Stimulated activated CD4-positive, alpha-beta T cell treated with anti-CD3 and anti-CD28 coated beads, TNF-alpha, amount 100 ng/mL, for 4 hours (primary cell): ENCODE data around the gene SH2D2A.

Experiments
- DNase-seq, 3 experiments: peaks; one replicate each; pipeline ENCODE4 v3.0.0-alpha.2; 2020; ENCODE audit warnings: low read depth in 3 of 3

The SH2D2A gene

DNA sequence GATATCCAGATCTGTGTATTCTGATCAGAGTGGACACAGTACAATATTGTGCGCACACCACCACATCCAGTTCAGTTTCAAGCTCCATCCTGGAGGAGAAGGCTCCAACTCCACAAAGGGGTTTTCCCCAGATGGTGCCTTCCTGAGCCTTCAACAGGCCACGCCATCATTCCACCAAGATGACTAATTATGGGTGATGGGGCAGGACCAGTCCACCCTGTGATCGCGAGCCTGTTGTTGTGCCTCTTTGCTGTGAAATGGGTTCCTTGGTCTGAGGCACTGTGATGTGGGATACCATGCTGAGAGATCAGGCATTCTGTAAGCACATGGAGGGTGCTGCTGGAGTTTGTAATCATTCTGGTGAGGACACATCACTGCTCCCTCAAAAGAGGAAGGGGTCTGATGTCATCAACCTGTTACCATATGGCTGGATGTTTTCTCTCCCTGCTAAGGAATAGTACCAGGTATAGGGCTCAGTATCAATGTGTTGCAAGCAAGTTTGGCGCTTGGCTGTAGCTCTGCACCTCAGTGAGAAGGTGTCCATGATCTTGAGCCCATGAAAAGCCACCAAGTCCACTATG is 6.7 kb upstream of the SH2D2A start:
- no peak for DNase-seq

DNA sequence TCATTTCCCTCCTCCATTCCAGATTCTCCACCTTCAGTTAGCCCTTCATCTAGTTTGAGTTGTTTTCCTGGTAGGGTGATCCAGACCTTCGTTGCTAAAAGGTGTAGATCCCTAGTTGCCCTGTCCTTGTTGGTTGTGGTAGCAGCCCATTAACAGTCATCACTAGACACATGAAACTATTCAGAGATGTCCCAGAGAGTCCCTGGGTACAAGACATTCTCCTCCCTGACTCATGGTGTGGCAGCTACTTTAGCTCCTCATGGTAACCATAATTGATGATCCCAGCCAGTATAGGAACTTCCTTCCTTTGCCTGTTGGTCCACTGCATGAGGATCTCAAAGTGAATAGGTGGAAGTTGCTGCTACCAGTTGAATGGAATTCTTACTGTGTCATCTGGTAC is 6.0 kb upstream of the SH2D2A start:
- no peak for DNase-seq

DNA sequence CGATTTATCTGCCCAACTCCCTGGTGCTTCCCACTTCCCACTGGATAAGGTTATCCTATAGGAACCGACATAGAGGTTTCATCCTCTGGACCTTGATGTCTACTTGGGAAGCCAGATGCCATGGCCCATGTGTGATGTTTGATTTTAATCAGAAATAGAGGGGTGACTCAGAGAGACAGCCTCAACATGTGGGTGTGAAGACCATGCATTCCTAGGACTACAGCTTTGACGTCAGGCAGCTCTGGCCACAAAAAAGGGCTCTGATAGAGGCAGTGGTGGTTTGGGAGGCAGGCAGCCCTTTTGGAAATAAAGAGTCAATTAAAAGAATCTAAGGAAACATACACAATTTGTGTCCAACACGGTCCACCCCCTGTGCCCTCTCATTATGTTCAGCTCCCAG is 5.2 kb upstream of the SH2D2A start:
- DNase-seq, result no peak

DNA sequence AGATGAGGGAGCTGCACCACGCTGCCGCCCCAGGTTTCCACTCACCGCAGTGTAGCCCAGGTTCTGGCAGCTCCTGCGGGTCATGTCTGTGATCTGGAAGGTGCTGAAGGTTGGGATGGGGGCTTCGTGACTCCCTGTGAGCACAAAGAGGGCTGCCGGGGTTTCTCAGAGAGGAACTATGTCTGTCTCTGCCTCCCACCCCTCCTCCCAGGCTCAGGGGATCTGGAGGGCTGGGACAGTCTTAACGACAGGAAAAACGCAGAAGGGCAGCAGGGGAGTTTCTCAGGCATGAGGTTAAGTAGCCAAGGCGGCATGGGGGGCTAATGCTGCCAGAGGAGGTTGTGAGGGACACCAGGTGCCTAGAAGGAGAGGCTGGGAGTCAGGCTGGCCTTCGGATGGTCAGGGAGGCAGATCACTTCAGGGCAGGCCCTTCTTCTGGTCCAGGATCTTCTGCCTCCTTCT is 656 bp downstream of the SH2D2A start:
- no peak for DNase-seq

DNA sequence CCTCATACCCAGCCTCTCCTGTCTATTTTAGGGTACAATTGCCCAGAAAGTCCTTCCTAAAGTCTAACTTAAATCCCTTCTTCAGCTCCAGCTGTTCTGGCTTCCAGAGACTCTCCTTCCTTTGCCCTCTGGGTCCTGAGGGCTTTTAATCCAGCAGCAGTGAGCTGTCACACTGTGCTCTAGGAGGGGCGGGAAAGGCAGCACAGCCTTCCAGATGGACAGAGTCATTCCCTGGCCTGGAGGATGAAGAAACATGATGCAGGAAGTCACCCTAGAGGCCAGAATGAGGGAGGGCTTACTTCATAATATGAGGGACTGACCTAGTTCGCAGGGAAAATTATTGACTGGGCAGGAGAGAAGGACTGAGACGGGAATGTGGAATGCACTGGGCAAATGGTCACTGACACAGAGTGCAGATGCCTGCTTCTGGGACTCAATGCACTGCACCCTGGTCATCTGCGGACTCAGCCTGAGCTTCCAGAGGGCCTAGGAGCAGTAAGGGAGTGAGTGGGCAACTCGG is 1.3 kb downstream of the SH2D2A start:
- DNase-seq, result no peak

DNA sequence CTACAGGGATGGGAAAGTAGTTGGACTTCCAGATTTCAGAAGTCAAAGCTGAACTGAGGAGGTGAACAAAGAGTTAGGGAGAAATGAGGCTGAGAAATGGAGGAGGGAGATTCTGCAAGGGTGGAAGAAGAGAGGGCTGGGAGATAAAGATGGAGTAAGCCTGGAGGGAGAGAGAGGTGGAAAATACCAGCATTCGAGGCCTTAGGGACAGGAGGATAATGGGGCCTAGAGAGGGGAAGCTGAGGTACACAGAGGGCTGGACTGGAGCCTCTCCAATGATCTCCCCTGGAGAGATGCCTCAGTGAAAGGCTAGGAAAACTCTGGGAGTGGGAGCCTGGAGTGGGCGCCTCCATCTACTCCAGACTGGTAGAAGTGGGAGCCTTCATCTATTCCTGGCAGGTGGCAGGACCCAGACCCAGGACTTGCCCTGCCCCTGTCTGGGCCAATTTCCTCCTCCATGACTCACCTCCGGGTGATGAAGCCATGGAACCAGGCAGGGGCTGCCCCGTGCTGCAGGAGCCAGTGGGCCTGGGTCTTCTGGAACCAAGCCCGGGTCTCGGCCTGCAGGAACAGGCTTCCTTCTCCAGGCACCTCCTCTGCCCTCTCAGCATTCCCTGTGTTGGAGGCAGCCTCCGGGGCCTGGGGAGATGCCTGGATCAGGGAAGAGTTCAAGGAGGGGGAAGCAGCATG is 1.9 kb downstream of the SH2D2A start:
- peak in 1 of 3 experiments; percentile 30 for DNase-seq

DNA sequence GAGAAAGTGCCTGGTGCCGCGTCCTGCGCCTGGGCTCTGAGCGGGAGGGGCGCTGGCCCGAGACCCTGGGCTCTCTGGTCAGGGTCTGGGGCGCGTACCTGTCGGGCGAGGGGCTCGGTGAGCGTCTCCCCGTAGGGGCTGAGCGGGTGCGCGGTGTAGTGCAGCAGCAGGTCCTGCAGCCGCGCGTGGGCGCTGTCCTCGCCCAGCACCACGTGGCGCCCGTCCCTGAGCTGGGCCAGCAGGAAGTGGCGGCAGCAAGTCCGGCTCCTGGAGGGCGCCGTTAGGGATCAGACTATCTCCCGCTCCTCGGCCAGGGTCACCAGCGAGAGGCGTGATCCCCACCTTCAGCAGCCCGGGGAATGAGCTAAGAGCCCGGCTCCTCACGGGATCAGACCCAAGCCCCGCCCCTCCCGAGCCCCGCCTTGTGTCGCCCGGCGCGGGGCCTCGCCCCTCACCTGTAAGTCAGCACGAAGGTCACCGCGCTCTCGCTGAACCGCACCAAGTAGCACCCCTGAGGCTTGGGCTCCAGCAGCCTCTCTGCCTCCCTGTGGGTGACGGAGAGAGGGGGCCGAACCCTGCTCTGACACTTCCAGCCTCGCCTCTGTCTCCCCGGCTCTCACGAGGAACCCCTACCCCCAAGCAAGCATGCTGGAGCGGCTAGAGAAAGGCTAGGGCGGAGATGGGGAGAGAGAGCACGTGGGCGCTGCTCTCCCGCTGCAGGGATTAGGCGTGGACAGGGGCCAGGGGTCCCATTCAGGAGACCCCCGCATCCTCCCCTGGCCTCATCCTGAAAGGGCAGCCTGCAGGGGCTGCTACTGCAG is 2.7 kb downstream of the SH2D2A start:
- DNase-seq, result peak; percentile 66 to 69 (median 69)

DNA sequence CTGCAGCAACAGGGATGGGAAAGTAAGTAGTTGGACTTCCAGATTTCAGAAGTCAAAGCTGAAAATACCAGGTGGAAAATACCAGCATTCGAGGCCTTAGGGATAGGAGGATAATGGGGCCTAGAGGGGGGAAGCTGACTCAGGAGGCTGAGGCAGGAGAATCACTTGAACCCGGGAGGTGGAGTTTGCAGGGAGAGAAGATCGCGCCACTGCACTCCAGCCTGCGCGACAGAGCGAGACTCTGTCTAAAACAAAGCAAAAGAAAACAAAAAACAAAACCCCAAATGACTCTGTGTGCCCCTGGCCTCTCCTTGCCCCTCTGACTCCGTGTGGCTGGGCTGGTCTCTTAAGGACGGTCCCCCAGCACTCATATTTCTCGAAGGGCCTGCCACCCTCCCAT is 3.4 kb downstream of the SH2D2A start:
- no peak for DNase-seq

DNA sequence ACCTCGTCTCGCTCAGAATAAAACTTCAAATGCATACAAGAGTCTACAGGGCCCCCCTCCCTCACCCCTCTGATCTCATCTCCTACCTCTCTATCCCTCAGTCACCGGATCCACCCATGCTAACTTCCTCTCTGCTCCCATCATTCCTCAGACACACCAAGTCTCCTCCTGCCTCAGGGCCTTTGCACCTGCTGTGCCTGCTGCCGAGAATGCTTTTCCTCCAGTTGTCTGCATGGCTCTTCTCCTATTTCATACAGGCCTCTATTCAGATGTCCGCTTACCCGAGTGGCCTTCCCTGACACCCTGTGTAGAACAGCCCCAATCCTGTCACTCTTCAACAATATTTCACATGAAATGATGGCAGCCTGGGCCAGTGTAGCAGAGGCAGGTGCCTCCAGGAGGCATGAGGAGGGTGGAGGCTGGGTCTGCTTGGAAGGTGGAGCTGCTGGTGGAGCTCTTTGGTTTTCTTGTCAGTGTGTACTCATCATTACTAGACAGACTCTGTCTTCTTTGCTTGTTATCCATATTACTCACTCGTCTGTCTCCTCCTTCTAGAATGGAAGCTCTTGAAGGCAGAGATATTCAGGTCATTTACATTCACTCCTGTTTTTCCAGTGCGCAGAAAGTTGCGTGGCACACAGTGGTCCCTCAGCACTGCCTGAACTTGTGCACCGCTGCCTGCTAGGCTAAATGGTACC is 4.2 kb downstream of the SH2D2A start:
- DNase-seq, result no peak

DNA sequence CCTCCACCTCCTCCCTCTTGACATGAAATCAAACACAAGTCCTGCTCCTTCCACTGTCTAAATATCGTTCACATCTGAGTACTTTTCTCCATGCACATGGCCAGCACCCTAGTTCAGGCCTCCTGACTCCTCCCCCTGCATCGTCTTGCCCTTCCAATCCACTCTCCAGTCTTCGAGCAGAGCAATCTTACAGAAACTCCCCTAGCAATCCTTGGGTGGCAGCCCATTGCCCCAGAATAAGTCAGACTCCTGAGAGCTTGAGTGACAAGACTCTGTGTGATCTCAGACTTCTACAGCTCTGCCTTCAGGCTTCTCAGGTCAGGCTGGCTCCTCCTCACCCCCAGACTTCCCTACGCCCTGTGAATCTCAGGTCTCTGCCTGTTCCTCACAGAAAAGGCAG is 5.5 kb downstream of the SH2D2A start:
- no peak for DNase-seq

DNA sequence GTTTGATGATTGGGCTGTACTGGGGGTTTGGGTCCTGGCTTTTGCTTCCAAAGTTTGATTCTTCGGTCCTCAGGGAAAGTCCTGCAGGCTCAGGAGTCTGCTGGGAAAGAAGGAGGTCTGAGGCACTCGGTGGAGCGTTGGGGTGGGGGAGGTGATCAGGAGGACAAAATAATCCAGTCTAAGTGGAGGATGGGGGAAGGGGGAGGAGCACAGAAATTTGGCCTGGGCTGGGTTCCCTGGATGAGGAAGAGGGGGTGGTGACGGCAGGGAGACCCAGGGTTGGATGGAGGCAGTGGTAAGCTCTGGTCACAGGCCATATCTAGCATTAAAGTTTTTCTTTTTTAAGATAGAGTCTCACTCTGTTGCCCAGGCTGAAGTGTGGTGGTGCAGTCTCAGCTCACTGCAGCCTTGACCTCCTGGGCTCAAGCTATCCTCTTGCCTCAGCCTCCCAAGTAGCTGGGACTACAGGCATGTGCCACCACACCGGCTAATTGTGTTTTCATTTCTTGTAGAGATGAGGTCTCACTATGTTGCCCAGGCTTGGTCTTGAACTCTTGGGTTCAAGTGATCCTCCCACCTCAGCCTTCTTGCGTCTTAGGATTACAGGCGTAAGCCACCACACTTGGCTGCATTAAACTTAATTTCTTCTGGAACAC is 6.8 kb downstream of the SH2D2A start:
- no peak for DNase-seq

DNA sequence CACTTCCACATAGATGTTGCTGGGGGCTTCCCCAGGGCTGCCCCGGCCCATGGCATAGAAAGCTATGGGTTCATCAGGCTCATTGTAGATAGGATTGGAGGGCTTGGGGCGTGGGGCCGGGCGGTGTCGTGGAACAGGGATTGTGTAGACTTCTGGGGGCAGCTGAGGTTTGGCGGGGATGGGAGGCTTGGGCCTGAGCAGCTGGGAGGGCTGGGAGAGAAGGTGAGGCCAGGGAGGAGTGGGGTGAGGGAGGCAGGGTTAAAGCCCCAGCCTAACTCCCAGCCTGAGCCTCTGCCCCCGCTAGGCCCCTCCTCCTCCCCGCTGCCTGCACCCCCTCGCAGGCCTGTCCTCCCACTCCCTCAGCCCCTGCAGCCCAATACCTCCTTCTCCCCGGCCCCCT is 7.4 kb downstream of the SH2D2A start:
- DNase-seq, result no peak

DNA sequence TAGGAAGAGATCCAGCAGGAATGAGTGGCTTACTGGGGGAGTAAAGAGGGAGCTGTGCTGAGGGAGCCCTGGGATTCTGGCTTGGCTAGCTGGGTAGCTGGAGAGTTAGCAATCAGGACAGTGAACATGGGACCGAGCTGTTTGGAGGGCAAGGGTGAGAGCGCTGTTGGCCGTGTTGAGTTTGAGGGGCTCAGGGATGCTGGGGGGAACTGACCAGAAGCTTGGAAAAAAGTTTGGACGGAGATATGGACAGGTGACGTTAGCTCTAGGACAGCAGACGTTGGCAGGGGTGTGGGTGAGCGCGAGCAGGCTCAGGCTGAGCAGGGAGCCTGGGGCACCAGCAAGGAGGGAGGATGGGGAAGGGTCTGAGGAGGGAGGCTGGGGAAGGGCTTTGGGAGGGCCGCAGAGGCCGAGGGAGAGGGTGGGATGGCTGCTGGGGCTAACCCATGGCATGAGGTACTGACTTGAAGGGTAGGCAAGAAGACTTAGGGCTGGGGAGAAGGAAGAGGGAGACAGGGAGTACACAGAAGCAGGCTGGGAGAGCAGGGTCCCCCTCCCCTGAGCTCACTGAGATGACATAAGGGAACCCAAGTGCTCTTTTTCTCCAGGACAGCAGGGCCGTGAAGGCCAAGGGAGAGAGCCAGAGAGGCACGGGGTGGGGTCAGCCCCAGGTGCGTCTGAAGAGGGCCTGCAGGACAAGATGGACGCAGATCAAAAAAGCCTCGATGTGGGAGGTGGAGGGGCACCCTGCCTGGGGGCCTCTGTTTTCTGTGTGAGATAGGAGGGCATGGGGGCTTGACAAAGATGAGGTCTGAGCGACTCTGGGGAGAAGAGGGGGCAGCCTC is 8.2 kb downstream of the SH2D2A start:
- DNase-seq, result no peak

DNA sequence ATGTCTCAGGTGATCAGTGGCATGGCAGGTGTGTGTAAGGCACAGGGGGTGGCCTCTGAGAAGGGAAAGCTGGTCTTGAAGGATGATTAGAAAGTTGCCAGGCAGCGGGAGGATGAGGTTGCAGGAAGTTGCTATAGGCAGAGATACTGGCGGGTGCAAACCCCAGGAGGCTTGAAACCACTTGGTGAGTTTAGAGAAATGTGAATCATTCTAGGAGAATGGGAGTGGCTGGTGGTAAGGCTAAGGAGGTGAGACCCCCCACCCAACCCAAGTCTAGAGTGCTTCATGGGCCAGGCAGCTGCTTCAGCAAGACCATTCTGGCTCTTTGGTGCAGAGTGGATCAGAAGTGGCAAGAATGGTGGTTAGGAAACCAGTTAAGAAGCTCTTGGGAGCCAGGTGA is 9.0 kb downstream of the SH2D2A start:
- no peak for DNase-seq

DNA sequence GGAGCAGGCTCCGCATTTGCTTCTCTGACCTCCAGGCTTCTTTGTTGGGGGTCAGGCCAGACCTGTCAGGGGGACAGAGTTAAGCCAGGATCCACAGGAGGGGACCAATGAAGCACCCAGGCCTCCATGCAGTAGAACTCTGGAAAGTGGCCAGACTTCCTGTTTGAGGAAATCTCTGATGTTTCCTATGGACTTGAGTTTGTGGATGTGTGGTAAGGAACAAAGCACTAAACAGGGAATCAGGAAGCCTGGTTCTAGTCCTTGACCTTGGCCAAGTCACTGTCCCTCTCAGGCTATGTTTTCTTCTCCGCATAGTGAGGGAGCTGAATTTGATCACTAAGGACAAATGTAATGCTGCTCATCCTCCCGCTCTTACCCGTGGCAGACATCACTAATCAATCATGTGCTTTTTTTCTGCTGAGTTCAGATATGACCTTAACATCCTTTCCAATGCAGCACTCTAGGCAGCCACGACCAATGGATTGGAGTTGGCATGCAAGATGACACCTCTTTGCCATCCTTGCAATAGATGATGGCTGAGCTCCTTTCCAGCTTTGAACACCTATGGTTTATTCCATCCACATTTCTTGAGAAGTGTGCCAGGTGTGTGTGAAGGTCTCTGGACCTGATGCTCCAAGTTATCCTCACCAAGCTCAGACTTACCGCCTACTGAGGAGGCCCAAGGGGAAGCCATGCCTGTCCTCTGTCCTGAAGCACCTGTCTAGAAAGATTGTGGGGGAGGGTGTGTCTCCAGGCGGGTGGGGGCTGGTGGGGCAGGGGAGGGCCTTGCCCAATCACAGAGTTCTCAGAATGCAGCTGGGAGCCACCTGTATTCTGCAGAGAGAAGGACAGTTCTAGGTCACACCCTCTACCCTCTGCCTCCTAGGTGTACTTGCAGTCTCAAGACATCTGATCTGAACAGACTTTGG is 9.9 kb downstream of the SH2D2A start:
- DNase-seq, result no peak

DNA sequence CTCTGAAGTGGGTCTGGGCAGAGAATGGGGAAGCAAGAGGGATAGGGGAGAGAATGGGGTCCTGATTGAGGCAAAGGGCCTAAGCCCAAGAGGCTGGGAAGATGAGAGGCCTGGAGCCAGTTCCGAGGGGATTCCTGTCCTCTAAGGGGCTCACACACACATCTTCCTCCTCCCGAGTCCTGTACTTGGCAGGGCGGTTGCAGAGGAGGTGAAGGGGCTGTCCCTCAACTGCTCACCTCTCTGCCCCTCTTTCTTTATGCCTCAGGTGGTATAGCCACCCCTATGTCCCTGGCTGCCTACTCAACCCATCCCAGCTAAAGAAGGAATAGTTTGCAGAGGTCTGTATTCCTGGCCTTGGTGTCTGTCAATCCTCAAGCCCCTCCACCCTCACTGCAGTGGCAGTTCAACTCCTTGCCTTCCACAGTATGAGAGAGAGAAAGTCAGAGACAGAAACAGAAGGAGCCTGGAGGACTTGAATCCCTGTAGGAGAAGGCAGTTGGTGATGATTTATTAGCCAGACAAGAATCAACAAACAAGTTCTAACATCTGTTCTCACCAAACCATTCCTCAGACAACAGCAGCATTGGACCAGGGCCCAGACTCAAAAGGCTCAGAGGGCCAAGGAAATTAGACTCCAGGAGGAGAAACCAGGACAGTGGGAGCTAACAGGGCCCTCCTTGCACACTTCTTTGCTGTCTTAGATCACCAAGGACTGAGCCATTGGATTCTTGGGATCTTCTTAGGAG is 10.7 kb downstream of the SH2D2A start:
- no peak for DNase-seq

DNA sequence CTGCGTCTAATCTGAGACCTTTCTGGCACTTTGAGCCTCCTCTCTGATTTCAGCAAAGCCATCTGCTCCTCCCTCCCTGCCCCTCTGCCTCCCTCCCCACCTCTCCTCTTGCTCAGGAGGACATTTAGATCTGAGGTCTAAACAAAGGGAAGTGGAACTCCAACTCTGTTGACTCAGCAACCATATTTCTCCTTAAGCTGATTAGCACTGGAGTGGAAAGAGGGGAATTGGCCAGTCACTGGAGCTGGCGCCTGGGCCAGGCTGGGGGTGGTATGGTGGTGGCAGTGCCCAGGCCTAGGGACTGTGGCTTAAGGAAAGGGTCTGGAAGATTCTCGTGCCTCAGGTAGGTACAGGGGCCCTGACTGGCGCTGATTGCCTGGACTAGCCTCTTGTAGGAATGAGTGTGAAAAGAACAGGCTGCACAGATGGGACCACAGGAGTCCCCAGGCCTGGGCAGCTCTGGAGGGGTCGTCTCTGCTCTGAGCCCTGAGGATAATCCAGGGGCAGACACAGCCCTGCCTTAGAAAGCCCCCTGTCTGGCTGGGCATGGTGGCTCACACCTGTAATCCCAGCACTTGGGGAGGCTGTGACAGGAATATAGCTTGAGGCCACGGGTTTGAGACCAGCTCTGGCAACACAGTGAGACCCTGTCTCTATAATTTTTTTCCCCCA is 11.9 kb downstream of the SH2D2A start:
- DNase-seq, result no peak

DNA sequence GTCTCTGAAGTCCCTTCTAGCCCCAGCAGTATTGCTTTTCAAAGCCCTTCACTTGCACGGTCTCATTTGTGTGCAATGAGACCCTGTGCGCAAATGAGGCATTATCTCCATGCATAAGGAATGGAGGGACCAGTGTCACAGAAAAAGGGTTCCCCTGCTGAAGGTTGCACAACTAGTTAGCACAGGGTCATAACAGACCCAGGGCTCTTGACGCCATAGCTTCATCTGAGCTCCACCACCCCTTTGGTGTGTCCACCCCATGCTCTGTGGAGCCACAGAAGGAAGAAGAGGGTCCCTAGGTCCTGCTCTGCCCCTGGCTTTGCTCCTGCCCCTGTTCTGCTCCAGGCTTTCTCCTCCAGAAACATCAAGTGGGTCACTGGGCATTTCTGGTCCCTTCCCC is 12.6 kb downstream of the SH2D2A start:
- DNase-seq, result no peak
